Measurements from ENCODE around the gene STIP1.
"Not testable (repeated sequence)": the region's sequence is repeated elsewhere in the genome, so short reads cannot be mapped to it uniquely, and the experiment has no call there.

- TF ChIP-seq CTCF, POLR2A (IDR thresholded peaks at IDR 0.05): not testable (repeated sequence)
Measured at GRCh38 chr11:64162769-64163168, 23.2 kb upstream of the STIP1 start.
